CD4-positive, alpha-beta memory T cell (primary cell): ENCODE measurements around the gene AS3MT. TPM values are rescaled to one million over a fixed set of nuclear protein-coding genes. Genes with fewer than 3 reads are reported as not detected.

ENCODE experiments used
- CTCF ChIA-PET: fragments of 350-600 bp; sonication (Branson Sonifier 250); formaldehyde crosslinking; loops from one replicate; lab custom pipeline; 2021; ENCODE audit warnings: inconsistent platforms; ENCODE audit not compliant: partially characterized antibody; lab: Charles Lee
- POLR2A ChIA-PET: fragments of 350-600 bp; sonication (Branson Sonifier 250); formaldehyde crosslinking; loops from one replicate; lab custom pipeline; 2021; ENCODE audit not compliant: partially characterized antibody; lab: Charles Lee
- DNase-seq, 5 donors: peaks; one replicate each; pipeline versions ENCODE4 v3.0.0 to v3.0.0-alpha.2; 2020 to 2022; ENCODE audit warnings: mixed read lengths in 1 of 5
- H3K27ac ChIP-seq: one replicate; pipeline ENCODE4 v1.7.0; 2013; ENCODE audit warnings: low read depth, low read length
- H3K27me3 ChIP-seq: 2 replicates; pipeline ENCODE4 v1.7.0; 2013; ENCODE audit warnings: mild to moderate bottlenecking, low read length, moderate library complexity; ENCODE audit not compliant: insufficient read depth
- H3K36me3 ChIP-seq: 2 replicates; pipeline ENCODE4 v1.7.0; 2013; ENCODE audit warnings: mild to moderate bottlenecking, low read length, moderate library complexity; ENCODE audit not compliant: insufficient read depth
- H3K4me1 ChIP-seq: 2 replicates; pipeline ENCODE4 v1.7.0; 2013; ENCODE audit warnings: mild to moderate bottlenecking, low read length, moderate library complexity; ENCODE audit not compliant: insufficient read depth
- H3K4me3 ChIP-seq, 2 donors: one replicate each; pipeline ENCODE4 v1.7.0; 2013; ENCODE audit warnings: low read length in 2 of 2, mild to moderate bottlenecking in 1 of 2
- H3K9me3 ChIP-seq, 2 donors: one replicate each; pipeline ENCODE4 v1.7.0; 2013; ENCODE audit warnings: low read length in 2 of 2, control low read depth in 1 of 2; ENCODE audit not compliant: control insufficient read depth in 1 of 2
- H3K27ac Mint-ChIP-seq, 7 donors: one replicate each; pipeline ENCODE4 v1.8.0; 2020 to 2021; ENCODE audit warnings: mixed read lengths in 7 of 7, mild to moderate bottlenecking in 6 of 7, inconsistent platforms in 3 of 7, moderate library complexity in 3 of 7
- H3K27me3 Mint-ChIP-seq, 2 donors: one replicate each; pipeline ENCODE4 v1.8.0; 2020 to 2021; ENCODE audit warnings: mixed read lengths in 2 of 2
- H3K36me3 Mint-ChIP-seq, 2 donors: one replicate each; pipeline ENCODE4 v1.8.0; 2020 to 2021; ENCODE audit warnings: mixed read lengths in 2 of 2, inconsistent platforms in 1 of 2, mild to moderate bottlenecking in 1 of 2
- H3K4me1 Mint-ChIP-seq, 4 donors: one replicate each; pipeline ENCODE4 v1.8.0; 2020 to 2021; ENCODE audit warnings: mixed read lengths in 4 of 4, mild to moderate bottlenecking in 1 of 4
- H3K4me3 Mint-ChIP-seq, 8 donors: one replicate each; pipeline ENCODE4 v1.8.0; 2020 to 2021; ENCODE audit warnings: mixed read lengths in 8 of 8, mild to moderate bottlenecking in 7 of 8, moderate library complexity in 6 of 8, inconsistent platforms in 3 of 8
- H3K9me3 Mint-ChIP-seq, 8 donors: one replicate each; pipeline ENCODE4 v1.8.0; 2020 to 2021; ENCODE audit warnings: mixed read lengths in 8 of 8, mild to moderate bottlenecking in 5 of 8, inconsistent platforms in 3 of 8, moderate library complexity in 1 of 8
- intact Hi-C: fragments of 100-400 bp; cut with micrococcal nuclease; formaldehyde crosslinking; loops from one replicate; pipeline ENCODE4 v1.15.1; 2023
- polyA plus RNA-seq, 2 donors: library from polyadenylated mRNA; unstranded; fragments of 300-500 nt; fragmentation: Illumina TruSeq; gene quantifications; one replicate each; pipeline ENCODE4 v1.2.3, GENCODE V29; 2021
- total RNA-seq, 2 experiments: library from RNA; stranded (reverse); gene quantifications; one replicate each; pipeline ENCODE4 v1.2.3, GENCODE V29; 2021

The AS3MT gene
- total and polyA plus RNA-seq, 4 experiments from 2014 or later: 0.14 to 2.3 (median 2.3) TPM; not detected in 1

- peaks cover 3 to 5% of the 10 kb centered on the region in 2 donors for H3K27me3 Mint-ChIP-seq
- H3K27ac ChIP-seq: peak overlapping the region; percentile 72
- no peaks in the 10 kb centered on the region for H3K9me3 Mint-ChIP-seq
- peak in 4 of 5 donors; percentile 34 to 62 (median 41) for DNase-seq
- peaks cover 60% of the 10 kb centered on the region for H3K4me1 ChIP-seq
- ChIA-PET CTCF (interaction anchor here (0.7 to 5.7 kb wide), 6 partner anchors 83 to 330 kb away, joined by 3 to 61 read pairs (median 18); partner anchors contain the start of genes RPEL1 and WBP1L), POLR2A (interaction anchor here (1.0 to 3.2 kb wide), 12 partner anchors 64 to 477 kb away, joined by 3 to 21 read pairs (median 8); partner anchors contain the start of genes ATP5MK, BORCS7, NT5C2 and PCGF6)
- H3K4me1 Mint-ChIP-seq: peaks cover 41 to 66% (median 58%) of the 10 kb centered on the region in 4 donors
- H3K4me3 Mint-ChIP-seq: peak overlapping the region; percentile 94 to 96 (median 95)
- peaks cover 4 to 6% of the 10 kb centered on the region in 2 donors for H3K36me3 Mint-ChIP-seq
- no peaks in the 10 kb centered on the region for H3K36me3 ChIP-seq
- H3K27ac Mint-ChIP-seq: peak overlapping the region in 5 of 7 donors; percentile 18 to 96 (median 70)
- intact Hi-C loops: loop anchor here (1.0 to 5.0 kb wide), 9 partner anchors 65 to 1567 kb away; partner anchors contain the start of genes BORCS7, BTRC, NFKB2 and NT5C2
- H3K4me3 ChIP-seq: peak overlapping the region; percentile 76 to 84
- no peaks in the 10 kb centered on the region for H3K9me3 ChIP-seq
- no peaks in the 10 kb centered on the region for H3K27me3 ChIP-seq
Measured at GRCh38 chr10:102918817-102919245, 49.6 kb downstream of the AS3MT start.

- H3K36me3 ChIP-seq: no peaks in the 10 kb centered on the region
- no peaks in the 10 kb centered on the region for H3K9me3 ChIP-seq
- no peaks in the 10 kb centered on the region for H3K27me3 ChIP-seq
- POLR2A ChIA-PET: interaction anchor here (1.4 kb wide), 1 partner anchor 122 kb away, joined by 3 read pairs; no protein-coding TSS in a partner anchor
- Mint-ChIP-seq H3K27me3 (peaks cover 0 to 3% of the 10 kb centered on the region in 2 donors), H3K27ac (peak overlapping the region in 1 of 7 donors; percentile 81), H3K4me3 (peak overlapping the region; percentile 89 to 96 (median 95)), H3K4me1 (peaks cover 42 to 70% (median 60%) of the 10 kb centered on the region in 4 donors), H3K36me3 (peaks cover 4 to 6% of the 10 kb centered on the region in 2 donors), H3K9me3 (no peaks in the 10 kb centered on the region)
- no peak for DNase-seq
- peak overlapping the region; percentile 76 to 84 for H3K4me3 ChIP-seq
- intact Hi-C loops: loop anchor here (5.0 kb wide), 3 partner anchors 522 to 1567 kb away; partner anchors contain the start of genes BTRC, NFKB2 and SFR1
- H3K4me1 ChIP-seq: peaks cover 64% of the 10 kb centered on the region
- CTCF ChIA-PET: no interaction called here
- H3K27ac ChIP-seq: no peak overlapping the region
Measured at GRCh38 chr10:102919246-102919959, 50.1 kb downstream of the AS3MT start.

- no peaks in the 10 kb centered on the region for H3K9me3 ChIP-seq
- H3K9me3 Mint-ChIP-seq: no peaks in the 10 kb centered on the region
- H3K36me3 ChIP-seq: no peaks in the 10 kb centered on the region
- H3K4me1 ChIP-seq: peaks cover 61% of the 10 kb centered on the region
- peak overlapping the region; percentile 89 to 96 (median 95) for H3K4me3 Mint-ChIP-seq
- peaks cover 43 to 70% (median 60%) of the 10 kb centered on the region in 4 donors for H3K4me1 Mint-ChIP-seq
- no peak for DNase-seq
- no peak overlapping the region for H3K27ac ChIP-seq
- H3K27me3 ChIP-seq: no peaks in the 10 kb centered on the region
- no peaks in the 10 kb centered on the region for H3K27me3 Mint-ChIP-seq
- peaks cover 4 to 6% of the 10 kb centered on the region in 2 donors for H3K36me3 Mint-ChIP-seq
- ChIA-PET POLR2A (no interaction called here), CTCF (interaction anchor here (0.6 kb wide), 1 partner anchor 9 kb away, joined by 3 read pairs; no protein-coding TSS in a partner anchor)
- intact Hi-C loops: loop anchor here (5.0 kb wide), 3 partner anchors 523 to 1568 kb away; partner anchors contain the start of genes BTRC, NFKB2 and SFR1
- H3K4me3 ChIP-seq: peak overlapping the region in 1 of 2 donors; percentile 32
- H3K27ac Mint-ChIP-seq: peak overlapping the region in 6 of 7 donors; percentile 19 to 81 (median 63)
Measured at GRCh38 chr10:102919992-102920739, 50.9 kb downstream of the AS3MT start.

- peak overlapping the region in 1 of 7 donors; percentile 34 for H3K27ac Mint-ChIP-seq
- ChIA-PET POLR2A (no interaction called here), CTCF (no interaction called here)
Measured at GRCh38 chr10:102923601-102924000, 54.3 kb downstream of the AS3MT start.

GRCh38 chr10:102926842-102927241 is 57.6 kb downstream of the AS3MT start:
- no peak overlapping the region for H3K27ac ChIP-seq
- CTCF ChIA-PET: no interaction called here
- POLR2A ChIA-PET: no interaction called here
- Mint-ChIP-seq H3K9me3 (peaks cover 0 to 3% (median 0%) of the 10 kb centered on the region in 8 donors), H3K27ac (no peak overlapping the region), H3K27me3 (no peaks in the 10 kb centered on the region), H3K36me3 (peaks cover 7 to 23% of the 10 kb centered on the region in 2 donors), H3K4me1 (peaks cover 20 to 28% (median 24%) of the 10 kb centered on the region in 4 donors), H3K4me3 (no peak overlapping the region)
- H3K4me3 ChIP-seq: no peak overlapping the region
- H3K36me3 ChIP-seq: no peaks in the 10 kb centered on the region
- intact Hi-C loops: no loop called here
- H3K4me1 ChIP-seq: peaks cover 24% of the 10 kb centered on the region
- no peaks in the 10 kb centered on the region for H3K9me3 ChIP-seq
- no peak for DNase-seq
- no peaks in the 10 kb centered on the region for H3K27me3 ChIP-seq

More at GRCh38 chr10:102923601-102924000, 54.3 kb downstream of the AS3MT start:
- Histone ChIP-seq H3K27ac (no peak overlapping the region), H3K4me1 (peaks cover 53% of the 10 kb centered on the region), H3K27me3 (no peaks in the 10 kb centered on the region), H3K9me3 (no peaks in the 10 kb centered on the region), H3K4me3 (no peak overlapping the region), H3K36me3 (no peaks in the 10 kb centered on the region)
- DNase-seq: no peak
- H3K36me3 Mint-ChIP-seq: peaks cover 5 to 13% of the 10 kb centered on the region in 2 donors
- H3K4me1 Mint-ChIP-seq: peaks cover 42 to 58% (median 51%) of the 10 kb centered on the region in 4 donors
- intact Hi-C loops: no loop called here
- H3K27me3 Mint-ChIP-seq: no peaks in the 10 kb centered on the region
- no peaks in the 10 kb centered on the region for H3K9me3 Mint-ChIP-seq
- H3K4me3 Mint-ChIP-seq: peak overlapping the region in 2 of 8 donors; percentile 45 to 64

GRCh38 chr10:102927311-102928010 is 58.2 kb downstream of the AS3MT start:
- CTCF ChIA-PET: no interaction called here
- peaks cover 0 to 3% (median 0%) of the 10 kb centered on the region in 8 donors for H3K9me3 Mint-ChIP-seq

More at GRCh38 chr10:102927311-102928010, 58.2 kb downstream of the AS3MT start:
- H3K36me3 ChIP-seq: no peaks in the 10 kb centered on the region
- peaks cover 18% of the 10 kb centered on the region for H3K4me1 ChIP-seq
- peaks cover 17 to 21% (median 19%) of the 10 kb centered on the region in 4 donors for H3K4me1 Mint-ChIP-seq
- POLR2A ChIA-PET: no interaction called here
- intact Hi-C loops: no loop called here
- H3K27ac Mint-ChIP-seq: peak overlapping the region in 1 of 7 donors; percentile 24
- H3K36me3 Mint-ChIP-seq: peaks cover 7 to 20% of the 10 kb centered on the region in 2 donors
- H3K27me3 ChIP-seq: no peaks in the 10 kb centered on the region
- H3K4me3 ChIP-seq: no peak overlapping the region
- H3K4me3 Mint-ChIP-seq: peak overlapping the region in 1 of 8 donors; percentile 34
- no peaks in the 10 kb centered on the region for H3K27me3 Mint-ChIP-seq
- DNase-seq: peak in 1 of 5 donors; percentile 4
- no peak overlapping the region for H3K27ac ChIP-seq
- H3K9me3 ChIP-seq: no peaks in the 10 kb centered on the region
